IgD-negative memory B cell (primary cell): ENCODE data around the gene COBLL1. TPM values are rescaled to one million over a fixed set of nuclear protein-coding genes. Genes with fewer than 3 reads are reported as not detected.

Source experiments
- polyA plus RNA-seq: library from polyadenylated mRNA; unstranded; fragments of 300-500 nt; fragmentation: Illumina TruSeq; gene quantifications from one replicate; pipeline ENCODE4 v1.2.3, GENCODE V29; 2021

The COBLL1 gene
- polyA plus RNA-seq, 1 donor from 2014 or later: 114 TPM

Other genes with a start within 250 kb of the COBLL1 start
- gene GRB14, start 220.3 kb downstream of the COBLL1 start, polyA plus RNA-seq: not detected
- 0.60 TPM for gene SLC38A11, start 113.7 kb upstream of the COBLL1 start, polyA plus RNA-seq